ENCODE data around the gene DUSP21.
"Not testable (repeated sequence)": the region's sequence is repeated elsewhere in the genome, so short reads cannot be mapped to it uniquely, and the experiment has no call there.

Gene DUSP21

DNA sequence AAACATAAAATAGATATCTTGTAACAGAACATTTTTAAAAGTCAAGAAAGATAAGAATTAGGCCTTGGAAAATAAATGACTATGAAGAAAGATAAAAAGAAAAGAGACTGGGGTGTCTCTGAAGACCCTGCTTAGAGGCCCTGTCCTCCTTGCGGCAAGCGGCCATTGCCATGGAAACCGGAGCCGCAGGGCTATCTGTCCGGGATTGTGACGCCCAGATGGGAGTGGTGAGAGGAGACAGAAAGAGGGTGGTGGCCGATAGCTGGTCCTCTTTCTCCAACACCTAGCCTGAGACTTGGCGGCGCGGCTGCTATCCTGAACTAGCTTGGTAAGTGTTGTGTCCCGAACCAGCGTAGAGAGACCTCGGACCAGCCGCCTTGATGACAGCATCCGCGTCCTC is at the start of gene DUSP21:
DUSP21 (plus strand) TSS at position 269 of the 400 bp plus-strand sequence; CDS start at position 381, 112 bp downstream.
- TF ChIP-seq, protein P1, sequence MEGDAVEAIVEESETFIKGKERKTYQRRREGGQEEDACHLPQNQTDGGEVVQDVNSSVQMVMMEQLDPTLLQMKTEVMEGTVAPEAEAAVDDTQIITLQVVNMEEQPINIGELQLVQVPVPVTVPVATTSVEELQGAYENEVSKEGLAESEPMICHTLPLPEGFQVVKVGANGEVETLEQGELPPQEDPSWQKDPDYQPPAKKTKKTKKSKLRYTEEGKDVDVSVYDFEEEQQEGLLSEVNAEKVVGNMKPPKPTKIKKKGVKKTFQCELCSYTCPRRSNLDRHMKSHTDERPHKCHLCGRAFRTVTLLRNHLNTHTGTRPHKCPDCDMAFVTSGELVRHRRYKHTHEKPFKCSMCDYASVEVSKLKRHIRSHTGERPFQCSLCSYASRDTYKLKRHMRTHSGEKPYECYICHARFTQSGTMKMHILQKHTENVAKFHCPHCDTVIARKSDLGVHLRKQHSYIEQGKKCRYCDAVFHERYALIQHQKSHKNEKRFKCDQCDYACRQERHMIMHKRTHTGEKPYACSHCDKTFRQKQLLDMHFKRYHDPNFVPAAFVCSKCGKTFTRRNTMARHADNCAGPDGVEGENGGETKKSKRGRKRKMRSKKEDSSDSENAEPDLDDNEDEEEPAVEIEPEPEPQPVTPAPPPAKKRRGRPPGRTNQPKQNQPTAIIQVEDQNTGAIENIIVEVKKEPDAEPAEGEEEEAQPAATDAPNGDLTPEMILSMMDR (IDR thresholded peaks at IDR 0.05; ENCODE audit: insufficient read depth, missing control alignments), result no peak
- no peak for FAIRE-seq
- DNase-seq (ENCODE audit: insufficient read length, low spot score), result no peak

DNA sequence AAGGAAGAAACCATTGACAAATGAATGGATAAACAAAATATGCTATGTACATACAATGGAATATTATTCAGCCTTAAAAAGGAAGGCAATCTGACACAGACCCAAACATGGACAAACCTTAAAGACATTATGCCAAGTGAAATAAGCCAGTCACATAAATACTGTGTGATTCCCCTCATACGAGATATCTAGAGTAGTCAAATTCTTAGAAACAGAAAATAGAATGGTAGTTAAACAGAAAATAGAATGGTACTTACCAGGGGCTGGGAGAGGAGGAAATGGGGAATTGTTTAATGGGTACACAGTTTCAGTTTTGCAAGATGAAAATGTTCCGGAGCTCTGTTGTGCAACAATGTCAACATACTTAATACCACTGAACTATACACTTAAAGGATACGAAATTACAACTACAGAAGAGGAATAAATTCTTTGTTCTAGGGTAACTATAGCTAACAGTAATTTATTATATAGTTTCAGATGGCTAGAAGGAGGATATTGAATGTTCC is 47.8 kb upstream of the DUSP21 start:
- FAIRE-seq, result no peak
- TF ChIP-seq, protein P1 (IDR thresholded peaks at IDR 0.05; ENCODE audit: insufficient read depth, missing control alignments), result no peak

DNA sequence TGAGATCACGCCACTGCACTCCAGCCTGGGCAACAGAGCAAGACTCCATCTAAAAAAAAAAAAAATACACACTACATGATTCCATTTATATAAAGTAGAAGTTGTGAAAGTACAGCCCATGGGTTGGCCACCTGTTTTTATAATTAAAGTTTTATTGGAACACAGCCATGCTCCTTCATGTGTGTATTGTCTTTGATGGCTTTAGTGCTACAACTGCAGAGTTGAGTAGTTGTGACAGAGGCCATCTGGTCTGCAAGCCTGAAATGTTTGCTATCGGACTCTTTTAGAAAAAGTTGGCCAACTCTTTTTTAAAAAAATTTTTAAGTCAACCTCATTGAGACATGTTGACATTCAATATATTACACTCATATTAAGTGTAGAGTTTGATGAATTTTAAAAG is 41.2 kb upstream of the DUSP21 start:
- FAIRE-seq (no peak), DNase-seq (ENCODE audit: insufficient read length, low spot score) (no peak)
- TF ChIP-seq, protein P1 (IDR thresholded peaks at IDR 0.05; ENCODE audit: insufficient read depth, missing control alignments), result no peak

More for the DNA sequence above, 47.8 kb upstream of the DUSP21 start:
- DNase-seq (ENCODE audit: insufficient read length, low spot score), result no peak

DNA sequence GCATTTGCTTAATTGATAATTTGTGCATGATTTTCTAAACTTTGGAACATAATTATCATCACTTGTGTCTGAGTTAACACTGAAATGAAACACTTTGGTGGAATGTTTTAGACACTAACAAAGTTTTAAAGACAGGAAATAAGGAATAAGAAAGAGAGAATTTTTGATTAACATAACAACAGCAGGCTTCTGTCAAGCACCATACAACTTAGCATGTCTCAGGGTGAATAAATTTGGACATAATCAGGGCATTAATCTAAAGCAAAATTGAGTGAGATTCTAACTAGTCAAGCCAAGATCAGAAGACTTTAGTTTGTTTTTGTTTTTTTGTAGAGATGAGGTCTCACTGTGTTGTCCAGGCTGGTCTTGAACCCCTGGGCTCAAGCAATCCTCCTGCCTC is 28.1 kb upstream of the DUSP21 start:
- DNase-seq (ENCODE audit: insufficient read length, low spot score) (no peak), FAIRE-seq (no peak)

DNA sequence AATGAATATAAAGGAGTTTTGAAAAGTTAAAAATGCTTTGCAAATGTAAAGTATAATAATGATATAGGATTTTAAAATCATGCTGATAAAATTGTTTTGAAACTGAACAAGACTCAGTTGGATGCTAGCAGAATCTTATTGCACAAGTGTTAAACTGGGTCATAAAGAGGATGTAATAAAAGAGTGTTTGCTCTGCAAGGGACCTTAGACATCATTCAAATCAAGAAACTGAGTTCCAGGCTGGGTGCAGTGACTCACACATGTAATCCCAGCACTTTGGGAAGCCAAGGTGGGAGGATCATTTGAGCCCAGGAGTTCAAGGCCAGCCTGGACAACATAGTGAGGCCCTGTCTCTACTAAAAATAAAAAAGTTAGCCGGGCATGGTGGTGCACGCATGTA is 27.5 kb upstream of the DUSP21 start:
- DNase-seq (ENCODE audit: insufficient read length, low spot score) (no peak), FAIRE-seq (no peak)
- TF ChIP-seq, protein P1 (IDR thresholded peaks at IDR 0.05; ENCODE audit: insufficient read depth, missing control alignments), result no peak

More for the DNA sequence above, 28.1 kb upstream of the DUSP21 start:
- TF ChIP-seq, protein P1 (IDR thresholded peaks at IDR 0.05; ENCODE audit: insufficient read depth, missing control alignments), result no peak

DNA sequence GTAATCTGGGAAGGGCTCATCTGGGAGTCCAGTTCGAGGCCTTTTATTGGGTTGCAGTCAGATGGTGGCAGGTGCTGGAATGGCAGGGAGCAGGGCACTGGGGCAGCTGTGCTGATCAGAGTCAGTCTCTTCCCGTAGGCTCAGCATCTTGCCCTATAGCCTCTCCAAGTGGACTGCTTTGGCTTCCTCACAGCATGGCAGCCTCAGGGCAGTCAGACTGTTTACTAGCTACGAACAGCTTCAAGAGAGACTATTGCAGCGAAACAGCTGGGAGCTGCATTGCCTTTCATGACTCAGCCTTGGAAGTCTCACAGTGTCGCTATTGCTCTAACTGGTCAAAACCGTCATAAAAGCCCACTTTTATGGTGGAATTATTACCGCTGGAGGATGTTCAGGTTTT is 26.8 kb upstream of the DUSP21 start:
- TF ChIP-seq, protein P1 (IDR thresholded peaks at IDR 0.05; ENCODE audit: insufficient read depth, missing control alignments), result no peak
- no peak for FAIRE-seq
- DNase-seq (ENCODE audit: insufficient read length, low spot score), result no peak

DNA sequence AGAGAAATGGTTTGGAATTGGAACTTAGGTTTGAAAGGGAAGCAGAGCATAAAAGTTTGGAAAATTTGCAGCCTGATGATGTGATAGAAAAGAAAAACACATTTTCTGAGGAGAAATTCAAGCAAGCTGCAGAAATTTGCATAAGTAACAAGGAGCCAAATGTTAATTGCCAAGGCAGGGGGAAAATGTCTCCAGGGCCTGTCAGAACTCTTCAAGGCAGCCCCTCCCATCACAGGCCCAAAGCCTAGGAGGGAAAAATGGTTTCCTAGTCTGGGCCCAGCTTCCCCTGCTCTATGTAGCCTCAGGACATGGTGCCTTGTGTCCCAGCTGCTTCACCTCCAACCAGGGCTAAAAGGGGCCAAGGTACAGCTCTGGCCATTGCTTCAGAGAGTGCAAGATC is 21.2 kb upstream of the DUSP21 start:
- no peak for DNase-seq (ENCODE audit: insufficient read length, low spot score)
- FAIRE-seq, result no peak
- TF ChIP-seq, protein P1 (IDR thresholded peaks at IDR 0.05; ENCODE audit: insufficient read depth, missing control alignments), result no peak

DNA sequence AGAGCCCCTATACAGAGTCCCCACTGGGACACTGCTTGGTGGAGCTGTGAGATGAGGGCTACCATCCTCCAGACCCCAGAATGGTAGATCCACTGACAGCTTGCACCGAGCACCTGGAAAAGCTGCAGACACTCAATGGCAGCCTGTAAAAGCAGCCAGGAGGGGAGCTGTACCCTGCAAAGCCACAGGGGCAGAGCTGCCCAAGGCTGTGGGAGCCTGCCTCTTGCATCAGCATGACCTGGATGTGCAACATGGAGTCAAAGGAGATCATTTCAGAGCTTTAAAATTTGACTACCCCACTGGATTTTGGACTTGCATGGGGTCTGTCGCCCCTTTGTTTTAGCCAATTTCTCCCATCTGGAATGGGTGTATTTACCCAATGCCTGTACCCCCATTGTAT is 20.6 kb upstream of the DUSP21 start:
- DNase-seq (ENCODE audit: insufficient read length, low spot score); FAIRE-seq: not testable (repeated sequence)

Data from D721Med (cell line).